HepG2 (cell line): ENCODE measurements around the gene SKIC2. TPM values are rescaled to one million over a fixed set of nuclear protein-coding genes. Genes with fewer than 3 reads are reported as not detected.

ENCODE experiments used
- KIAA2018 ChIP-seq: sonication (generic); formaldehyde crosslinking; IDR thresholded peaks from 2 replicates; pipeline ENCODE4 v1.5.0; 2020; ENCODE audit warnings: mild to moderate bottlenecking, missing genetic modification reagents, borderline replicate concordance
- KLF12 ChIP-seq: sonication (generic); formaldehyde crosslinking; IDR thresholded peaks from 2 replicates; pipeline ENCODE4 v1.4.0; 2020; ENCODE audit warnings: missing genetic modification reagents, borderline replicate concordance
- LCORL ChIP-seq, 2 experiments: fragments of 450-650 bp in 1 of 2; sonication (generic) in 1 of 2; formaldehyde crosslinking in 1 of 2; IDR thresholded peaks; 2 replicates each; pipeline versions ENCODE4 v1.5.0 to v1.6.1; 2017 to 2020; ENCODE audit warnings: antibody characterized with exemption in 1 of 2, missing genetic modification reagents in 1 of 2
- NKX3-1 ChIP-seq: sonication (generic); formaldehyde crosslinking; IDR thresholded peaks from 2 replicates; pipeline ENCODE4 v1.5.0; 2020; ENCODE audit warnings: missing genetic modification reagents
- NRL ChIP-seq: sonication (generic); formaldehyde crosslinking; IDR thresholded peaks from 2 replicates; pipeline ENCODE4 v1.5.0; 2020; ENCODE audit warnings: missing genetic modification reagents, mild to moderate bottlenecking, moderate library complexity, borderline replicate concordance
- PTBP1 ChIP-seq: fragments of 200-400 bp; formaldehyde crosslinking; IDR thresholded peaks from 2 replicates; pipeline ENCODE4 v1.6.1; 2018; ENCODE audit warnings: low read length, low read depth; ENCODE audit not compliant: poor library complexity, severe bottlenecking
- REST ChIP-seq, 2 experiments: IDR thresholded peaks; 2 replicates each; pipeline ENCODE4 v1.6.1; 2011 to 2012; ENCODE audit warnings: low read length in 2 of 2, borderline replicate concordance in 1 of 2, low read depth in 1 of 2, mild to moderate bottlenecking in 1 of 2, moderate library complexity in 1 of 2
- ZBTB26 ChIP-seq: IDR thresholded peaks from 2 replicates; pipeline ENCODE4 v1.6.1; 2016; ENCODE audit warnings: missing compliant biosample characterization, missing genetic modification reagents, borderline replicate concordance
- ZBTB38 ChIP-seq: sonication (generic); formaldehyde crosslinking; IDR thresholded peaks from 2 replicates; pipeline ENCODE4 v1.5.1; 2020; ENCODE audit warnings: mild to moderate bottlenecking, missing genetic modification reagents
- ZNF20 ChIP-seq: sonication (generic); formaldehyde crosslinking; IDR thresholded peaks from 2 replicates; pipeline ENCODE4 v1.4.0; 2020; ENCODE audit warnings: mild to moderate bottlenecking, moderate library complexity, missing genetic modification reagents
- ZNF652 ChIP-seq: IDR thresholded peaks from 2 replicates; pipeline ENCODE4 v1.6.1; 2016; ENCODE audit warnings: low read depth, borderline replicate concordance
- ZNF800 ChIP-seq: sonication (generic); formaldehyde crosslinking; IDR thresholded peaks from 2 replicates; pipeline ENCODE4 v1.4.0; 2020; ENCODE audit warnings: missing genetic modification reagents
- polyA plus RNA-seq, 8 experiments: library from polyadenylated mRNA; depleted of rRNA in 3 of 8; stranded (reverse) in 7 of 8; unstranded in 1 of 8; fragments of >200 nt; fragmentation: Illumina TruSeq in 4 of 8; extraction: Trizol in 4 of 8; gene quantifications; 2 replicates each; pipeline versions ENCODE4 v1.2.1 to v1.2.3, GENCODE V29; 2011 to 2016; ENCODE audit warnings: low read depth in 4 of 8, missing spikeins in 1 of 8, mixed read lengths in 1 of 8; ENCODE audit not compliant: insufficient read depth in 1 of 8
- total RNA-seq, 5 experiments: library from RNA; depleted of rRNA; stranded (reverse); fragments of >200 nt; fragmentation: Illumina TruSeq; extraction: Trizol; gene quantifications; 2 replicates each; pipeline ENCODE4 v1.2.3, GENCODE V29; 2016; ENCODE audit warnings: low read depth in 1 of 5

Gene SKIC2
- total and polyA plus RNA-seq, 2 of the 13 experiments (the other 11 are each of a cell fraction or from before 2014, with no cell fraction given), result 67.1 to 68.4 TPM

GRCh38 chr6:31971993-31972708, 13.2 kb downstream of the SKIC2 start, which contains the start of gene DXO (continued):
- peak; percentile 77; the same call in 1 of the 2 replicates for TF ChIP-seq NKX3-1 (CRISPR knock-in tag)
- no peak; a peak in 1 of 4 replicates for TF ChIP-seq REST (IDR thresholded peaks at IDR 0.05; ENCODE audit: borderline replicate concordance in 1 of 2, low read depth in 1 of 2, low read length in 2 of 2)
- TF ChIP-seq PTBP1, result peak; percentile 15
- 0 out of 2 replicates have a peak, but pooled peaks have one; percentile 27 for TF ChIP-seq ZNF20
- no peak for TF ChIP-seq LCORL (IDR thresholded peaks at IDR 0.05)
- TF ChIP-seq LCORL (CRISPR knock-in tag; IDR thresholded peaks at IDR 0.05), result peak; percentile 67; the same call in 1 of the 2 replicates
- TF ChIP-seq ZBTB38 (CRISPR knock-in tag), result peak; percentile 51; the same call in 1 of the 2 replicates
- 0 out of 2 replicates have a peak, but pooled peaks have one; percentile 31 for TF ChIP-seq ZBTB26 (CRISPR knock-in tag)
- peak; percentile 86 for TF ChIP-seq NRL
- no peak for TF ChIP-seq ZNF652 (CRISPR knock-in tag)
- TF ChIP-seq KLF12 (CRISPR knock-in tag), result peak; percentile 78; the same call in 1 of the 2 replicates
- TF ChIP-seq ZNF800 (CRISPR knock-in tag), result peak; percentile 77
- no peak for TF ChIP-seq KIAA2018 (CRISPR knock-in tag)
